Nephron (organoid): Measurements from ENCODE around the gene RBFA.

Experiments used
- H3K27ac Mint-ChIP-seq, 3 experiments: 2 replicates each; pipeline ENCODE4 v1.8.0; 2020; ENCODE audit warnings: mixed read lengths in 3 of 3, mild to moderate bottlenecking in 2 of 3, moderate library complexity in 1 of 3
- H3K27me3 Mint-ChIP-seq: 2 replicates; pipeline ENCODE4 v1.8.0; 2021; ENCODE audit warnings: low read depth, mild to moderate bottlenecking, moderate library complexity, mixed read lengths
- H3K36me3 Mint-ChIP-seq: 2 replicates; pipeline ENCODE4 v1.8.0; 2020; ENCODE audit warnings: low read depth, mixed read lengths
- H3K4me1 Mint-ChIP-seq: 2 replicates; pipeline ENCODE4 v1.8.0; 2020; ENCODE audit warnings: mixed read lengths
- H3K4me3 Mint-ChIP-seq, 3 experiments: 2 replicates each; pipeline ENCODE4 v1.8.0; 2020; ENCODE audit warnings: mild to moderate bottlenecking in 3 of 3, mixed read lengths in 3 of 3, moderate library complexity in 2 of 3
- H3K9me3 Mint-ChIP-seq: 2 replicates; pipeline ENCODE4 v1.8.0; 2020; ENCODE audit warnings: mixed read lengths
- CTCF ChIP-seq, 3 experiments: fragments of 200-600 bp; sonication (generic); IDR thresholded peaks; one replicate each; pipeline ENCODE4 v1.5.0; 2021; ENCODE audit warnings: antibody characterized with exemption in 3 of 3; ENCODE audit not compliant: unreplicated experiment in 3 of 3

Gene RBFA

GRCh38 chr18:80034852-80035406, 695 bp downstream of the RBFA start:
- Mint-ChIP-seq H3K36me3 (peaks cover 28% of the 10 kb centered on the region), H3K27me3 (no peaks in the 10 kb centered on the region), H3K4me1 (peaks cover 35% of the 10 kb centered on the region), H3K27ac (peak overlapping the region; percentile 49 to 92 (median 76)), H3K9me3 (peaks cover 4% of the 10 kb centered on the region), H3K4me3 (peak overlapping the region; percentile 90 to 95 (median 93))
- TF ChIP-seq CTCF (IDR thresholded peaks at IDR 0.05; ENCODE audit: unreplicated experiment in 3 of 3), result peak in 1 of 3 experiments; percentile 6

GRCh38 chr18:80035997-80036396, 1.8 kb downstream of the RBFA start:
- peaks cover 2% of the 10 kb centered on the region for H3K9me3 Mint-ChIP-seq
- peak overlapping the region; percentile 90 to 95 (median 93) for H3K4me3 Mint-ChIP-seq
- H3K36me3 Mint-ChIP-seq, result peaks cover 31% of the 10 kb centered on the region
- TF ChIP-seq CTCF (IDR thresholded peaks at IDR 0.05; ENCODE audit: unreplicated experiment in 3 of 3), result no peak
- H3K27ac Mint-ChIP-seq, result peak overlapping the region in 2 of 3 experiments; percentile 32 to 49
- H3K27me3 Mint-ChIP-seq, result no peaks in the 10 kb centered on the region
- H3K4me1 Mint-ChIP-seq, result peaks cover 35% of the 10 kb centered on the region

GRCh38 chr18:80037300-80037699, 3.1 kb downstream of the RBFA start:
- H3K9me3 Mint-ChIP-seq, result peaks cover 2% of the 10 kb centered on the region
- H3K36me3 Mint-ChIP-seq, result peaks cover 40% of the 10 kb centered on the region
- H3K4me3 Mint-ChIP-seq, result peak overlapping the region; percentile 14 to 90 (median 41)
- no peak overlapping the region for H3K27ac Mint-ChIP-seq
- H3K4me1 Mint-ChIP-seq, result peaks cover 35% of the 10 kb centered on the region
- no peaks in the 10 kb centered on the region for H3K27me3 Mint-ChIP-seq
- TF ChIP-seq CTCF (IDR thresholded peaks at IDR 0.05; ENCODE audit: unreplicated experiment in 3 of 3), result no peak

GRCh38 chr18:80037869-80038630, 3.8 kb downstream of the RBFA start:
- H3K4me3 Mint-ChIP-seq, result peak overlapping the region in 1 of 3 experiments; percentile 36
- H3K36me3 Mint-ChIP-seq, result peaks cover 42% of the 10 kb centered on the region
- no peak for TF ChIP-seq CTCF (IDR thresholded peaks at IDR 0.05; ENCODE audit: unreplicated experiment in 3 of 3)
- peaks cover 32% of the 10 kb centered on the region for H3K4me1 Mint-ChIP-seq
- no peaks in the 10 kb centered on the region for H3K9me3 Mint-ChIP-seq
- H3K27me3 Mint-ChIP-seq, result no peaks in the 10 kb centered on the region
- H3K27ac Mint-ChIP-seq, result peak overlapping the region in 1 of 3 experiments; percentile 3

- H3K4me1 Mint-ChIP-seq, result peaks cover 30% of the 10 kb centered on the region
- H3K27ac Mint-ChIP-seq, result no peak overlapping the region
- peaks cover 60% of the 10 kb centered on the region for H3K36me3 Mint-ChIP-seq
- H3K9me3 Mint-ChIP-seq, result no peaks in the 10 kb centered on the region
- TF ChIP-seq CTCF (IDR thresholded peaks at IDR 0.05; ENCODE audit: unreplicated experiment in 3 of 3), result no peak
- H3K27me3 Mint-ChIP-seq, result no peaks in the 10 kb centered on the region
- no peak overlapping the region for H3K4me3 Mint-ChIP-seq
These were observed 6.3 kb downstream of the RBFA start for GRCh38 chr18:80040515-80040914.
